ENCODE data around the gene BAHCC1. TPM values are rescaled to one million over a fixed set of nuclear protein-coding genes. Genes with fewer than 3 reads are reported as not detected.

The BAHCC1 gene
- total RNA-seq, 1 experiment from 2014 or later, result 33.7 TPM

GRCh38 chr17:81460856-81461460 is 65.7 kb downstream of the BAHCC1 start:
- ChIA-PET CTCF (no interaction called here), POLR2A (ENCODE audit: unreplicated experiment) (no interaction called here)
- H3K27ac ChIP-seq, result no peak overlapping the region
- no peak overlapping the region for H3K4me2 ChIP-seq
- H3K4me3 ChIP-seq, result no peak overlapping the region
- no TSS peak for BruUV-seq (replicated peaks)
- H3K9me2 ChIP-seq (ENCODE audit: insufficient read depth), result no peaks in the 10 kb centered on the region
- H3K36me3 ChIP-seq (ENCODE audit: low read depth), result no peaks in the 10 kb centered on the region
- intact Hi-C loops (cut with micrococcal nuclease; ENCODE audit: unreplicated experiment), result no loop called here
- DNase-seq, result no peak
- no peak for TF ChIP-seq EZH2 (IDR thresholded peaks at IDR 0.05; ENCODE audit: low read depth)
- no peak for TF ChIP-seq CTCF (conservative IDR thresholded peaks at IDR 0.05)
- H3K79me2 ChIP-seq (ENCODE audit: low read depth), result no peaks in the 10 kb centered on the region
- H3K9me3 ChIP-seq (ENCODE audit: insufficient read depth, low read depth), result no peaks in the 10 kb centered on the region
- no peaks in the 10 kb centered on the region for H4K20me1 ChIP-seq (ENCODE audit: insufficient read depth)
- H3F3A ChIP-seq (ENCODE audit: insufficient read depth, low read depth), result no peaks in the 10 kb centered on the region
- H3K4me1 ChIP-seq (replicated peaks; ENCODE audit: insufficient read depth), result no peaks in the 10 kb centered on the region
- H3K27me3 ChIP-seq (ENCODE audit: insufficient read depth, low read depth), result no peaks in the 10 kb centered on the region
- no peak overlapping the region for H2AFZ ChIP-seq

GRCh38 chr17:81461607-81462500 is 66.6 kb downstream of the BAHCC1 start:
- H3F3A ChIP-seq (ENCODE audit: insufficient read depth, low read depth), result no peaks in the 10 kb centered on the region
- no peaks in the 10 kb centered on the region for H3K4me1 ChIP-seq (replicated peaks; ENCODE audit: insufficient read depth)
- ChIA-PET POLR2A (ENCODE audit: unreplicated experiment) (no interaction called here), CTCF (no interaction called here)
- H3K27me3 ChIP-seq (ENCODE audit: insufficient read depth, low read depth), result no peaks in the 10 kb centered on the region
- DNase-seq, result no peak
- intact Hi-C loops (cut with micrococcal nuclease; ENCODE audit: unreplicated experiment), result no loop called here
- H4K20me1 ChIP-seq (ENCODE audit: insufficient read depth), result no peaks in the 10 kb centered on the region
- no peaks in the 10 kb centered on the region for H3K36me3 ChIP-seq (ENCODE audit: low read depth)
- H3K79me2 ChIP-seq (ENCODE audit: low read depth), result no peaks in the 10 kb centered on the region
- no peak overlapping the region for H2AFZ ChIP-seq
- H3K4me2 ChIP-seq, result no peak overlapping the region
- no peak overlapping the region for H3K27ac ChIP-seq
- no peak overlapping the region for H3K4me3 ChIP-seq
- no TSS peak for BruUV-seq (replicated peaks)
- H3K9me3 ChIP-seq (ENCODE audit: insufficient read depth, low read depth), result no peaks in the 10 kb centered on the region
- TF ChIP-seq CTCF (conservative IDR thresholded peaks at IDR 0.05), result no peak
- TF ChIP-seq EZH2 (IDR thresholded peaks at IDR 0.05; ENCODE audit: low read depth), result no peak
- H3K9me2 ChIP-seq (ENCODE audit: insufficient read depth), result no peaks in the 10 kb centered on the region

GRCh38 chr17:81462506-81463125 is 67.4 kb downstream of the BAHCC1 start:
- ChIA-PET CTCF (no interaction called here), POLR2A (ENCODE audit: unreplicated experiment) (no interaction called here)
- intact Hi-C loops (cut with micrococcal nuclease; ENCODE audit: unreplicated experiment), result no loop called here
- H3F3A ChIP-seq (ENCODE audit: insufficient read depth, low read depth), result no peaks in the 10 kb centered on the region
- H3K4me2 ChIP-seq, result no peak overlapping the region
- H2AFZ ChIP-seq, result no peak overlapping the region
- no peaks in the 10 kb centered on the region for H3K4me1 ChIP-seq (replicated peaks; ENCODE audit: insufficient read depth)
- no peaks in the 10 kb centered on the region for H3K36me3 ChIP-seq (ENCODE audit: low read depth)
- H3K4me3 ChIP-seq, result no peak overlapping the region
- H3K9me2 ChIP-seq (ENCODE audit: insufficient read depth), result no peaks in the 10 kb centered on the region
- no peaks in the 10 kb centered on the region for H4K20me1 ChIP-seq (ENCODE audit: insufficient read depth)
- H3K27me3 ChIP-seq (ENCODE audit: insufficient read depth, low read depth), result no peaks in the 10 kb centered on the region
- no peak overlapping the region for H3K27ac ChIP-seq
- no peaks in the 10 kb centered on the region for H3K9me3 ChIP-seq (ENCODE audit: insufficient read depth, low read depth)
- H3K79me2 ChIP-seq (ENCODE audit: low read depth), result no peaks in the 10 kb centered on the region
- no peak for TF ChIP-seq CTCF (conservative IDR thresholded peaks at IDR 0.05)
- no peak for TF ChIP-seq EZH2 (IDR thresholded peaks at IDR 0.05; ENCODE audit: low read depth)
- DNase-seq, result no peak
- BruUV-seq (replicated peaks), result no TSS peak
